GM18498 (cell line): ENCODE data around the gene PIN4.
"Not testable (repeated sequence)": the region's sequence is repeated elsewhere in the genome, so short reads cannot be mapped to it uniquely, and the experiment has no call there.

Experiments
- ATAC-seq: cut with Tn5 transposase; IDR thresholded peaks from one replicate; pipeline ENCODE4 v1.9.1; 2021; ENCODE audit warnings: mild to moderate bottlenecking, moderate library complexity; ENCODE audit not compliant: unreplicated experiment

The PIN4 gene

DNA sequence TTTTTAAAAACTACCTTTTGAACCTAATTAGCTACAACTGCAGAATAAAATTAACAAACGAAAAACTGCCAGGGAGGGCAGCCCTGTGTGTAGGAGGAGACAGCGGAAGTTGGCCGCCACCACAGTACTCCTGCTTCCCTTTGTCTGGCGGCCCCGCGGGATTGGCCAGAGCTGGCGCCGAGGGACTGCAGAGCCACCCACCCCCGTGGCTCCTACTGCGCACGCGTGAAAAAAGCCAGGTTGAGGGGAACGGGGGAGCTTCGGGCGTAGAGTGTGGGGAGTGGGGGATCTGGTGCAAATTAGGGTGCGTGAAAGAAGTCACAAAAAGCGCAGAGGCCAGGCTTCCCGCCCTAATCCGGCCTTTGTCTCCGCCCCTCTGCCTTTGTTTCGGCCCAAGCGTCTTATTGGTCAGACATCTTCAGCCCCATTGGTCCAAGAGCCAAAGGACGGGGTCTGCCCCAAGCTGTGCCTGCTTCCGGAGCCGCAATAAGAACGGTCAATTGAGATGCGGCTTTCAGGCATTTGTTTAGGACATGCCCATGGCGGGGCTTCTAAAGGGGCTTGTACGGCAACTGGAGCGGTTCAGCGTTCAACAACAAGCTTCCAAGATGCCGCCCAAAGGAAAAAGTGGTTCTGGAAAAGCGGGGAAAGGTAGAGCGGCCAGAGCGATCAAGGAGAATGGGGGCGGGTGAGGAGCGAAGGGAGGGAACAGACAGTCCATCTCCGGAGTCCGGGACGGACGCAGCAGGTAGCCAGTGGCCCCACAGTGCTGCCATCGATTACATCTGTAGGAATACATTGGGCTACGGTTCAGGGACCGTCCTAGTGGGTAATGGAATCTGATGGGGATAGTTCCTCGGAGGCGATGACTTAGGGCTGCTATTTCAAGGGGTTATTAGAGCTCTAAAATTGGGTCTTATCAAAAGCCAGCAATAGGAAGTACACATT lies at the start of gene PIN4:
Gene PIN4, plus strand, starts transcription at position 580 of the 948 bp plus-strand sequence. Its CDS starts 29 bp downstream, at position 609.
- peak; percentile 96 for ATAC-seq

- no peak for ATAC-seq
These were observed 49.1 kb upstream of the PIN4 start for GRCh38 chrX:72132456-72132855.

DNA sequence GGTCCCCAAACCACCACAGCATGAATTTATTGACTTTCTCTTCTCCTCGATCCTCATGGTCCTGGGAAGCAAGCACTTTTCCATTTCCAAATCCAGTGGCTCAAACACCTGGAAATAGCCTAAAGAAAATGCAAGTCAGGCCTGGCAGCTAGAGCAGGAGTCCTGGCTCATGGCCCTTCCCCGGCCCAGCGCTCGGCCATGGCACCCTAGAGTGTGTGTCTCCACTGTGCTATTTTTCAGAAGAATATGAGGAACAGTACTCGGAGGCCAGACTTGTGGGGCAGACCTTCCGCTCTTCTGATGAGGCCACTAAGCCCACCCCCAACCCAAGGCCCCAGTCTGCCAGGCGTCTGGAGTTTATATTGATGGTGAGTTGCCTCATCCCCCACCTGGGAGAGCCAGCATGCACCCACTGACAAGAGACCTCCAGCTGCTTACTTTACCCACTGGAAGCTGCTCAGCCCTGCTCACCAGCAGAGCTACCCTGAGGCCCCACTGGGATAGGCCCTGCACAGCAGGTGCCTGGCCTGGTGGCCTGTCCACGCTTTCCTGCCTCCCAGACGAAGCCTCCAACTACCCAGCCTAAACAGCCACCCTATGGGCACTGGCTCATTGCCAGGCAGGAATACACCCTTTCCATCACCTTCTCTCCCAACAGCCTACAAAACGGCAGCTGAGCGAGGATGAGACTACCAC lies 47.6 kb upstream of the PIN4 start:
- no peak for ATAC-seq

GRCh38 chrX:72137846-72138495 lies 43.6 kb upstream of the PIN4 start:
- no peak for ATAC-seq

GRCh38 chrX:72139538-72139937 lies 42.0 kb upstream of the PIN4 start:
- no peak for ATAC-seq

- peak; percentile 77 for ATAC-seq
These were observed 40.1 kb upstream of the PIN4 start for GRCh38 chrX:72141372-72142004.

GRCh38 chrX:72142094-72142793 lies 39.3 kb upstream of the PIN4 start:
- ATAC-seq = no peak

DNA sequence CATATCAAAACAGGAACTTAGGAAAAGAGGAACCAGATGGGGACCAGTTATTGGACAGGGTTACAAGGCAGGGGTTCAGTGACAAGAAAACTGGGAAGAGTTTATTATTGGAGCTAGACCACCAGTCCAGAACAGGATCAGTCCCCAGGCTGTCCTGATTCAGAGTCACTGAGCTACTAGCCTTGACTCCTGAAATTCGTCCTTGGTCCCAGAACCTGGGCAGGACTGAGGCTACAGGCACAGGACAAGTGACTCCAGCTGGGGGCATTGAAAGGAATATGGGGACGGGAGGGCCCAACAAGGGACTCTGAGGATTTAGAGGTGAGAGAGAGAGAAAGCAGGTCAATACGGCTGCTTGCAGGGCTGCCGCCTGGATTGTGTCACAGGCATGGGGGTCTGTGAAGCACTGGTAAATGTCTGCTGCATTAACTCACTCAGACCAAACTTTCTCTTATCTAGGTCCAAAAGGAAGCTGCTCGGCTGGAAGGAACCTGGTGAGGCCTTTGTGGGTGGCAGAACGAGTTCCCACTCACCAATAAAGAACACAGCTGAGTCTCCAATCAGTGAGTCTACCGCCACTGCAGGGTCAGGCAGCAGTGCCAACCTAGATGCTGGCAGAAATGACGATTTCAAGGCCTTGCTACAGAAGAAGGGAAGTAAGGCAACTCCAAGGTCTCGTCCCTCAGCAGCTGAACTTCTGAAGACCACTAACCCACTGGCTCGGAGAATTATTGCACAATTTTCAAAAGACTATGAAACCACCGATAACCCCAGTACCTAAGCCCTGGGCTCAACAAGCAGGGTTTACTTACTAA lies 38.6 kb upstream of the PIN4 start:
- no peak for ATAC-seq

- no peak for ATAC-seq
These were observed 38.0 kb upstream of the PIN4 start for GRCh38 chrX:72143609-72143907.

GRCh38 chrX:72145181-72145580 lies 36.4 kb upstream of the PIN4 start:
- ATAC-seq = no peak

DNA sequence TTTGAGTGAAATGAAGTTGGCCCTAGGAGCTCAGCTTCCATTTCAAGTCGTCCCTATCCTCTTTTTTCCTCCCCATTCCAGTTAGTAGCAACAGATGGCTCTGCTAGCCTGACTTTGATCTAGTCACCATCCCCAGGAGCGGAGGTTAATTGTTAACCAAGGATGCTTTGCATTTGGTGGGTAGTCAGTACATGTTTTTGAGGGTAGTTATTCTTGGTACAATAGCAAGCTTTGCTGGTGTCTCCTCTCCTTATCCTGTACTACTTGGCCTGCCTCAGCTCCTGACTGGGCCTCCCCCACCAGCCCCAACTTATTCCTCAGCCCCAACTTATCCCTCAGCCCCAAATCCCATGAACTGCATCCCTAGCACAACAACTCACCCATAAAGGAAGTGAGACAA lies 35.0 kb upstream of the PIN4 start:
- no peak for ATAC-seq

DNA sequence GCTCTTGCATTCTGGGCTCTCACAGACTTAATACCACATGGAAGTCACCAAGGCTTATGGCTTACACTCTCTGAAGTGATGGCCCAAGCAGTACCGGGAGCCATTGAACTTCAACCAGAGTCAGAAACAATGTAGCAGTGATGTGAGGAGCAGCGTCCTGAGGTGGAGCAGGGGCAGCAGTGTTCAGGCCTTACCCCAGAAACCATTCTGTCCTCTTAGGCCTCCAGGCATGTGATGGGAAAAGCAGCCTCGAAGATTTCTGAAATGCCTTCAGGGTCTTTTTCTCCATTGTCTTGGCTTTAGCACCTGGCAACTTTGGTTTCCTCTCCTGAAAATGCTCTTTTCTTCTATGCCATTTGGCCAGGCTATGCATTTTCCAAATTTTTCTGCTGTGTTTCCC lies 22.8 kb upstream of the PIN4 start:
- ATAC-seq = no peak

- no peak for ATAC-seq
These were observed 21.8 kb upstream of the PIN4 start for GRCh38 chrX:72159769-72160168.

DNA sequence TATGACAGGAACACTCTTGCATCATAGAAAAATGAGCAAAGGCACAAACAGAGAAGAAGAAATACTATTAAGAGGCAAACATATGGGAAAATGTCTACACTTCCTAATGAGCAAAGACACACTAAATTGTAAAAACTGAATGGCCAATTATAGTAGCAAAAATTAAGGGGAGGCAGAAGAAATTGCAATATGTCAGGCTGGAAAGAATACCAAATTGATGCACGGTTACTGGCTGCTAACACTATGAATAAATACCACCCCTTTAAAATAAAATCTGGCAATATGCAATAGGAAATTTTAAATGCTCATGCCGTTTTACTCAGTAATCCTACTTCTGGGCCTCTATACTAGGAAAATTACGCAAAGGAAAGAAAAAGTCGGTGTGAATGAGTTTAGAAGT lies 16.0 kb upstream of the PIN4 start:
- no peak for ATAC-seq

DNA sequence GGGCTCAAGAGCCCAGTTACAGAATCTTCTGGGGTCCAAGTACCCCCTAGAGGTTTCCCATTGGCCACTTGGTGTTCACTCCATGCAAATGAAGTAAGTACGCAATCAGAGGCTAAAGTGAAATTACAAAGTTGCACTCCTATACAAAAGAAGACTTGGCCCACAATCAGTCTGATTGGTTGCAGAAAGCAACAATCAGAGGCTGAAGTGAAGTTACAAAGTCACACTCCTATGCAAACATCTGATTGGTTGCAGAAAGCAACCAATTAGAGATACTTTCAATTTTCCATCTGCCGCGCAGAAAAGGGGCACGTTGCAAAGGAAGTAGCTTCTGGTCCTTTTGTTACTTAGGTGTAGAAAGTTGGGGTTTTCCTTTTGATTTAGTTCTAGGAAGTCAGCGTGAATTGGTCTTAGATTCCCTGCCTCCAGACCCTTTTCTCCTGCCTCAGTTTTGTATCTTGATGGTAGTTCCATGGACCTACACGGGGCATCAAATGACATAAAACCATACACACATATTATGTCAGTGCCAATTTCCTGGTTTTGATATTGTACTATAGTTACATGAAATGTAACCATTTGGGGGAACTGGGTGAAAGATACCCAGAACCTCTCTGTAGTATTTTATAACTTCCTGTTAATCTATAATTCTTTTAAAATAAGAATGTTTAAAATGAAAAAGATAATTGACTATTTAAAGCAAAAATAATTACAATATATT lies 12.4 kb upstream of the PIN4 start:
- ATAC-seq = no peak

DNA sequence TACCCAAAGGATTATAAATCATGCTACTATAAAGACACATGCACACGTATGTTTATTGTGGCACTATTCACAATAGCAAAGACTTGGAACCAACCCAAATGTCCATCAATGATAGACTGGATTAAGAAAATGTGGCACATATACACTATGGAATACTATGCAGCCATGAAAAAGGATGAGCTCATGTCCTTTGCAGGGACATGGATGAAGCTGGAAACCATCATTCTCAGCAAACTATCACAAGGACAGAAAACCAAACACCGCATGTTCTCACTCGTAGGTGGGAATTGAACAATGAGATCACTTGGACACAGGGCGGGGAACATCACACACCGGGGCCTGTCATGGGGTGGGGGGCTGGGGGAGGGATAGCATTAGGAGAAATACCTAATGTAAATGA lies 5.3 kb upstream of the PIN4 start:
- not testable (repeated sequence) for ATAC-seq

DNA sequence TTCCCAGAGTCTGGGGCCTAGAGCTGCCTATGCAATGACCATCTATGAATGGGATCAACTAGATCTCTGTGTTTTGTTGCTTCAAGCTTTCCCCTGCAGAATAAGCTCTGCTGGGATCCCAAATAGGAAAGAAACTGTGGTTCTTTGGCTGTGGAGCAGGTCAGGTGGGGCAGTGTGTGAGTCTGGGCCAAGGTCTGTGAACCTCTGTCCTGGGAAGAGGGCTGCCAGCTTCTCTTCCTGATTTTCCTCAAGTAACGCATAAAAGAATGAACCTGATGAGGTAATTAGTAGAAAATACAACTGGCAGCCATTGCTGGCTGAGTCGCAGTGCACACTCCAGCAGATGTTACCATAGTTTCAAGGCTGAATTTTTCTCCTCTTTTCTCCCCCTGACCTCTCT lies 4.6 kb upstream of the PIN4 start:
- ATAC-seq = no peak

- no peak for ATAC-seq
These were observed 1.0 kb upstream of the PIN4 start for GRCh38 chrX:72180539-72180938.

DNA sequence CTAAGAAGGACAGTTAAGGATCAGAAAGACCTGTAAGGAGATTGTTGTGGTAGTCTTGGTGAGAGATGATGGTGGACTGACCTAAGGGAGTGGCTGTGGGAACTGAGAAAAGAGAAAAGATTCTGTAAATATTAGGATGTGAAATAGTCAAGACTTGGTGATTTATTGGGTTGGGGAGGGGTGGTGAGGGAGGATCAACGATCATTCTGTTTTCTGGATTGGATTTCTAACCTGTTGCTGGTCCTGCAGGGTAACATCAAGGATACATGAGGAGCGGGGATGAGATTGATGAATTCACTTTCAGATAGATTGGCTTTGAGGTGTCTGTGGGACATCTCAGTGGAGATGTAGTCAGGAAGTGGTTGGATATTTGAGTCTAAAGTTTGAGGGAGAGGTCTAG lies 1.4 kb downstream of the PIN4 start:
- ATAC-seq = no peak
